Sigmoid colon (tissue), 4 donors: ENCODE results near the gene ALDH3B2.

ENCODE experiments used
- EP300 ChIP-seq, 4 donors: sonication (generic); formaldehyde crosslinking; IDR thresholded peaks; one replicate each; pipeline ENCODE4 v1.6.1; 2017; ENCODE audit warnings: antibody characterized with exemption in 4 of 4
- POLR2A ChIP-seq, 2 donors: fragments of 450-650 bp; IDR thresholded peaks; one replicate each; pipeline ENCODE4 v1.6.1; 2016; ENCODE audit warnings: antibody characterized with exemption in 2 of 2, mild to moderate bottlenecking in 2 of 2, moderate library complexity in 2 of 2
- POLR2AphosphoS5 ChIP-seq, 4 donors: sonication (generic); formaldehyde crosslinking; IDR thresholded peaks; one replicate each; pipeline ENCODE4 v1.6.1; 2017; ENCODE audit warnings: antibody characterized with exemption in 4 of 4
- TF ChIP-seq, protein P1 (sequence below), 4 experiments: fragments of 450-650 bp in 3 of 4; fragments of 200-600 bp in 1 of 4; IDR thresholded peaks; one replicate each; pipeline ENCODE4 v1.5.1; 2016 to 2019; ENCODE audit warnings: antibody characterized with exemption in 4 of 4, mild to moderate bottlenecking in 3 of 4, moderate library complexity in 2 of 4

DNA sequence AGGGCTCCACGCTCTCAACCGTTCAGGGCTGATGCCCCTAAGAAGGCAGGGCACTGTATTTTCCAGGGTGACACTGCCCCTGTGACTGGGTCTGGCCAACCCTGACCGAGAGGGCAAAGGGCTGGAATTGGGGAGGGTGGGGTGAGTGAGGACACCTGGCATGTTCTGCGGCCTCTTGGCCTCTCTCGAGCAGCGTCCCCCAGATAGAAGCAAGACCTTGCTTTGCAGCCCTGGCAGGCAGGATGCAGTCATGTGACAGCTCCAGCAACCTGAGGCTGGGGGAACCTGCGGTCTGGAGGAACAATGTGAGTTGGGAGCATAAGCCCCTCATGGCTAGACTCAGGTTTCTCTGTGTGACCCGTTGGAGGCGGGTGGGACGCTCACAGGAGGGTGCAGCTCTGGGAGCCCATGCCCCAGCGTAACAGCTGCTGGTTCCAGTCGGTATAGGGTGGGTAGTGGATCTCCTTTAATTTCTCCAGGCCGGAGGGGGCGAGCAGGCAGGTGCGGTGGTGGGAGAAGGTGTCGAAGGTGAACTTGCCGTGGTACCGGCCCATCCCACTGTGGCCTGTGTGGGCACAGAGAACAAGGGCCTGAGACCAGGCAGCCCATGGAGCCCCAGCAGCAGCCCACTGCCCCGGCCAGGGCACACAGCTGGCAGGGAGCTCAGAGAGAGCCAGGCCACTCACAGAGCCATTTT is 11.4 kb downstream of the ALDH3B2 start:
- TF ChIP-seq, protein P1, sequence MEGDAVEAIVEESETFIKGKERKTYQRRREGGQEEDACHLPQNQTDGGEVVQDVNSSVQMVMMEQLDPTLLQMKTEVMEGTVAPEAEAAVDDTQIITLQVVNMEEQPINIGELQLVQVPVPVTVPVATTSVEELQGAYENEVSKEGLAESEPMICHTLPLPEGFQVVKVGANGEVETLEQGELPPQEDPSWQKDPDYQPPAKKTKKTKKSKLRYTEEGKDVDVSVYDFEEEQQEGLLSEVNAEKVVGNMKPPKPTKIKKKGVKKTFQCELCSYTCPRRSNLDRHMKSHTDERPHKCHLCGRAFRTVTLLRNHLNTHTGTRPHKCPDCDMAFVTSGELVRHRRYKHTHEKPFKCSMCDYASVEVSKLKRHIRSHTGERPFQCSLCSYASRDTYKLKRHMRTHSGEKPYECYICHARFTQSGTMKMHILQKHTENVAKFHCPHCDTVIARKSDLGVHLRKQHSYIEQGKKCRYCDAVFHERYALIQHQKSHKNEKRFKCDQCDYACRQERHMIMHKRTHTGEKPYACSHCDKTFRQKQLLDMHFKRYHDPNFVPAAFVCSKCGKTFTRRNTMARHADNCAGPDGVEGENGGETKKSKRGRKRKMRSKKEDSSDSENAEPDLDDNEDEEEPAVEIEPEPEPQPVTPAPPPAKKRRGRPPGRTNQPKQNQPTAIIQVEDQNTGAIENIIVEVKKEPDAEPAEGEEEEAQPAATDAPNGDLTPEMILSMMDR (IDR thresholded peaks at IDR 0.05): no peak
- TF ChIP-seq EP300 (IDR thresholded peaks at IDR 0.05): no peak
- no peak for TF ChIP-seq POLR2A (IDR thresholded peaks at IDR 0.05)
- no peak for TF ChIP-seq POLR2AphosphoS5 (IDR thresholded peaks at IDR 0.05)
